ENCODE measurements around the gene MAN1A1. TPM values are rescaled to one million over a fixed set of nuclear protein-coding genes. Genes with fewer than 3 reads are reported as not detected.

MAN1A1 gene
- total RNA-seq, 1 donor, result 175 TPM

- DNase-seq (ENCODE audit: low read depth), result no peak
- H3K4me3 ChIP-seq (ENCODE audit: low read depth, low read length), result no peak overlapping the region
- TF ChIP-seq CTCF (IDR thresholded peaks at IDR 0.05; ENCODE audit: insufficient read depth, low read length), result no peak
These were observed 163.1 kb downstream of the MAN1A1 start for GRCh38 chr6:119186490-119186889.

- no peak overlapping the region for H3K4me3 ChIP-seq (ENCODE audit: low read depth, low read length)
- no peak for TF ChIP-seq CTCF (IDR thresholded peaks at IDR 0.05; ENCODE audit: insufficient read depth, low read length)
- DNase-seq (ENCODE audit: low read depth), result no peak
These were observed 165.4 kb downstream of the MAN1A1 start for GRCh38 chr6:119184008-119184648.

- no peak for DNase-seq (ENCODE audit: low read depth)
- TF ChIP-seq CTCF (IDR thresholded peaks at IDR 0.05; ENCODE audit: insufficient read depth, low read length), result no peak
These were observed 166.1 kb downstream of the MAN1A1 start for GRCh38 chr6:119183457-119183856.

GRCh38 chr6:119182875-119183274 is 166.7 kb downstream of the MAN1A1 start:
- H3K4me3 ChIP-seq (ENCODE audit: low read depth, low read length), result no peak overlapping the region
- TF ChIP-seq CTCF (IDR thresholded peaks at IDR 0.05; ENCODE audit: insufficient read depth, low read length), result no peak
- DNase-seq (ENCODE audit: low read depth), result no peak

More at GRCh38 chr6:119183457-119183856, 166.1 kb downstream of the MAN1A1 start:
- no peak overlapping the region for H3K4me3 ChIP-seq (ENCODE audit: low read depth, low read length)

- H3K4me3 ChIP-seq (ENCODE audit: low read depth, low read length), result no peak overlapping the region
- no peak for DNase-seq (ENCODE audit: low read depth)
- TF ChIP-seq CTCF (IDR thresholded peaks at IDR 0.05; ENCODE audit: insufficient read depth, low read length), result no peak
These were observed 167.3 kb downstream of the MAN1A1 start for GRCh38 chr6:119182216-119182803.

- H3K4me3 ChIP-seq (ENCODE audit: low read depth, low read length), result no peak overlapping the region
- DNase-seq (ENCODE audit: low read depth), result no peak
- TF ChIP-seq CTCF (IDR thresholded peaks at IDR 0.05; ENCODE audit: insufficient read depth, low read length), result no peak
These were observed 168.5 kb downstream of the MAN1A1 start for GRCh38 chr6:119181046-119181445.

Measured in fibroblast of the aortic adventitia (primary cell).